GM12873 (cell line): ENCODE measurements around the gene PARVB.

Experiments used
- CTCF ChIP-seq: IDR thresholded peaks from 2 replicates; pipeline ENCODE4 v1.5.1; 2012; ENCODE audit warnings: low read depth, mild to moderate bottlenecking, moderate library complexity, low read length, control low read depth; ENCODE audit not compliant: insufficient read depth; ENCODE audit errors: missing control alignments

PARVB gene, protein sequence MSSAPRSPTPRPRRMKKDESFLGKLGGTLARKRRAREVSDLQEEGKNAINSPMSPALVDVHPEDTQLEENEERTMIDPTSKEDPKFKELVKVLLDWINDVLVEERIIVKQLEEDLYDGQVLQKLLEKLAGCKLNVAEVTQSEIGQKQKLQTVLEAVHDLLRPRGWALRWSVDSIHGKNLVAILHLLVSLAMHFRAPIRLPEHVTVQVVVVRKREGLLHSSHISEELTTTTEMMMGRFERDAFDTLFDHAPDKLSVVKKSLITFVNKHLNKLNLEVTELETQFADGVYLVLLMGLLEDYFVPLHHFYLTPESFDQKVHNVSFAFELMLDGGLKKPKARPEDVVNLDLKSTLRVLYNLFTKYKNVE

GRCh38 chr22:44024288-44024921, at the start of gene PARVB:
Gene PARVB, plus strand, starts transcription at chr22:44024302. Its CDS starts 38 bp downstream, at chr22:44024340.
- no peak for TF ChIP-seq CTCF

DNA sequence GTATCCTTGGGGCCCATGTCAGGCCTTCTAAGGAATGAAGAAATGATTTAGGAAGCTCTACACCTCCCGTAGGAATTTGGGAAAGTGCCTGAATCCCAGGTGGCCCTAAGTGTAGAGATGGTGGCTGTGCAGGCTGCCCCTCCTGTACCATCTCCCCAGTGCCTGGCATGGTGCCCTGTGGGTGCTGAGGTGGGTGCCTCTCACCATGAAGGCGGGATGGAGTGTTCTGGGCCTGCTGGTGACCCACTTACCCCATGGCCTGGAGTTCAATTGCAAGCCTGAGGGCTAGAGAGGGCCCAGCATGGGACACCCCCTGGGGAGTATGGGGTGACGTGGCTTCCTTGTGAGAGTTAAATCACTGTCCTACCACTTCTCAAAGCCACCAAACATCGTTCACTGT, 49.1 kb upstream of the PARVB start:
- TF ChIP-seq CTCF, result no peak

- TF ChIP-seq CTCF, result no peak
These were observed 47.0 kb upstream of the PARVB start for GRCh38 chr22:43976861-43977795.

DNA sequence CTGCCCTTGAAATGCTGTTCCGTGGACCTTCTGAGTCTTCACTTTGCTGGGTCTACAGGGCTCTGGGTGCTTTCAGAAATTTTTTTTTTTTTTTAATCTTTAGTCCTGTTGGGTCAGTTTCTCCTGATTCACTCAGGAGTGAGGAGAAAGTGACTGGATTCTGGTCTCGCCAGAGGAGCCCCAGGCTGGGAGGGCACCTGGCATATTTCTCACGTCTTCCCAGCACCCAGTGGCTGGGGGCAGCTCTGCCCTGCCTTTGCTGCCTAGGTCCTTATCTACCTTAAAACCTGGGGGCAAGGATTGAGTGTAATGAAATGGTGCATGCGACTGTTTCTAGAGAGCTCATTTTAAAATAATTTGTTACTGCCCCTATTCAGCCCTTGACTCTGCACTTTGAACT, 45.5 kb upstream of the PARVB start:
- no peak for TF ChIP-seq CTCF

DNA sequence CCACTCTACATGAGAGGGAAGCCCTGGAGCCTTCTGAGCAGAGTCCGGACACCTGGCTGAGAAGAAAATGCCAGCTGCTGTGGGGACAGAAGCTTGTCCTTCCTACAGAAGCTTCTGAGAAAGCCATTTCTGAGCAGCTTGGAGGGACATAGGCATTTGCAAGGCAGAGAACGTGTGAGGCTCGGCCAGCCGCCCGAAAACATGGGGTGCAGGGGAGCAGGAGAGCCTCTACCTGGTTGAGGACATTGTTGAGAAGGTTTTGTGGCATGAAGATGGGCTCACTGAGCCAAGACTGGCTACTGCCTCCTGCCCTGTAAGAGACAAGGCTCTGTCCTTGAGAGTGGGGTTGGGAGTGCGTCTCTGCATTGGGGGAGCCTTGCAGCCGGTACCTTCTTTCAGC, 43.5 kb upstream of the PARVB start:
- TF ChIP-seq CTCF, result no peak

GRCh38 chr22:43980996-43981395, 43.1 kb upstream of the PARVB start:
- TF ChIP-seq CTCF, result no peak

DNA sequence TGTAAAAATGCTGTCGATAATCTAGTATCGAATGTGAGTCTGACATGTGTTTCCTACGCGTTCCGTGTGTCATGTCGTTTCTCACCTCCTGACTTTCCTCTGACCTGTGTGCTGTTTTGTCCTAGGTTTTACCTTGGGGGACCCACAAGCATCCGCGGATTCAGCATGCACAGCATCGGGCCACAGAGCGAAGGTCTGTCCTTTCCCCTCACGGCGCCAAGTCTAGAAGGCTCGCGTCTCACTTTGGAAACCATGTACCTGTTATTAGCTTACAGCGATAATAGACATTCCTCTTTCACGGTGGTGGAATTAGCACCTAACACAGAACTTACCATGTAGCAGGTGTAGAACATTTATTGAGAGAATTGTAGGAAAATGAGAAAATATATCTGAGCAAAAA, 40.3 kb upstream of the PARVB start:
- no peak for TF ChIP-seq CTCF
